ENCODE results near the gene MBD3L2. TPM values are rescaled to one million over a fixed set of nuclear protein-coding genes. Genes with fewer than 3 reads are reported as not detected.

The MBD3L2 gene
- total and polyA plus RNA-seq, 10 donors, result not detected

GRCh38 chr19:7004313-7004931 lies 44.7 kb upstream of the MBD3L2 start:
- H3K27me3 ChIP-seq (replicated peaks in 1 of 7), result peaks cover 0 to 20% (median 0%) of the 10 kb centered on the region in 7 donors
- H3K4me3 ChIP-seq, result no peak overlapping the region
- no peaks in the 10 kb centered on the region for H3K9me3 ChIP-seq
- 49 to 95% (median 56%) methylated on average over 18 of the region's 18 CpGs for WGBS, 5 donors
- no peaks in the 10 kb centered on the region for H3K36me3 ChIP-seq
- no peak overlapping the region for H3K27ac ChIP-seq
- intact Hi-C loops (cut with DNase I; ENCODE audit: low total_unique reads), result no loop called here
- TF ChIP-seq POLR2A (IDR thresholded peaks at IDR 0.05) (no peak), CTCF (IDR thresholded peaks at IDR 0.05 in 8 of 11, conservative IDR thresholded peaks at IDR 0.05 in 3 of 11) (peak in 2 of 11 experiments; percentile 71 to 77), POLR2AphosphoS5 (IDR thresholded peaks at IDR 0.05) (no peak)
- peaks cover 0 to 17% (median 4%) of the 10 kb centered on the region in 6 donors for H3K4me1 ChIP-seq
- DNase-seq, result no peak

GRCh38 chr19:7006135-7006704 lies 42.9 kb upstream of the MBD3L2 start:
- intact Hi-C loops (cut with DNase I; ENCODE audit: low total_unique reads), result no loop called here
- DNase-seq, result no peak
- H3K9me3 ChIP-seq, result no peaks in the 10 kb centered on the region
- H3K27ac ChIP-seq, result no peak overlapping the region
- TF ChIP-seq POLR2A (IDR thresholded peaks at IDR 0.05) (no peak), POLR2AphosphoS5 (IDR thresholded peaks at IDR 0.05) (no peak), CTCF (IDR thresholded peaks at IDR 0.05 in 8 of 11, conservative IDR thresholded peaks at IDR 0.05 in 3 of 11) (no peak)
- peaks cover 0 to 22% (median 6%) of the 10 kb centered on the region in 6 donors for H3K4me1 ChIP-seq
- H3K36me3 ChIP-seq, result no peaks in the 10 kb centered on the region
- peaks cover 0 to 12% (median 0%) of the 10 kb centered on the region in 7 donors for H3K27me3 ChIP-seq (replicated peaks in 1 of 7)
- no peak overlapping the region for H3K4me3 ChIP-seq
- 75 to 93% (median 88%) methylated on average over 9 to 11 of the region's 11 CpGs for WGBS, 5 donors

GRCh38 chr19:7007859-7008258 lies 41.3 kb upstream of the MBD3L2 start:
- H3K4me3 ChIP-seq, result no peak overlapping the region
- no peak overlapping the region for H3K27ac ChIP-seq
- no peaks in the 10 kb centered on the region for H3K9me3 ChIP-seq
- intact Hi-C loops (cut with DNase I; ENCODE audit: low total_unique reads), result no loop called here
- DNase-seq, result no peak
- peaks cover 0 to 22% (median 6%) of the 10 kb centered on the region in 6 donors for H3K4me1 ChIP-seq
- no peaks in the 10 kb centered on the region for H3K36me3 ChIP-seq
- H3K27me3 ChIP-seq (replicated peaks in 1 of 7), result no peaks in the 10 kb centered on the region
- WGBS, 5 donors, result 35 to 63% (median 41%) methylated on average over 4 of the region's 4 CpGs
- TF ChIP-seq POLR2A (IDR thresholded peaks at IDR 0.05) (no peak), CTCF (IDR thresholded peaks at IDR 0.05 in 8 of 11, conservative IDR thresholded peaks at IDR 0.05 in 3 of 11) (no peak), POLR2AphosphoS5 (IDR thresholded peaks at IDR 0.05) (no peak)

GRCh38 chr19:7010722-7011593 lies 38.2 kb upstream of the MBD3L2 start:
- intact Hi-C loops (cut with DNase I; ENCODE audit: low total_unique reads), result no loop called here
- no peak for DNase-seq

More at GRCh38 chr19:7010722-7011593, 38.2 kb upstream of the MBD3L2 start:
- H3K4me3 ChIP-seq, result no peak overlapping the region
- no peaks in the 10 kb centered on the region for H3K9me3 ChIP-seq
- H3K36me3 ChIP-seq, result no peaks in the 10 kb centered on the region
- peaks cover 0 to 22% (median 6%) of the 10 kb centered on the region in 6 donors for H3K4me1 ChIP-seq
- H3K27ac ChIP-seq, result no peak overlapping the region
- 72 to 85% (median 83%) methylated on average over 11 to 12 of the region's 12 CpGs for WGBS, 5 donors
- no peaks in the 10 kb centered on the region for H3K27me3 ChIP-seq (replicated peaks in 1 of 7)
- TF ChIP-seq POLR2AphosphoS5 (IDR thresholded peaks at IDR 0.05) (no peak), CTCF (IDR thresholded peaks at IDR 0.05 in 8 of 11, conservative IDR thresholded peaks at IDR 0.05 in 3 of 11) (no peak)

Measured in spleen (tissue), 11 donors.